GM23338 (cell line): ENCODE results near the gene UVRAG. TPM values are rescaled to one million over a fixed set of nuclear protein-coding genes. Genes with fewer than 3 reads are reported as not detected.

Experiments used
- ATAC-seq: fragments of 200-7000 bp; cut with Tn5 transposase; 3 replicates; pipeline ENCODE4 v1.9.1; 2020
- DNase-seq: peaks from one replicate; pipeline ENCODE4 v3.0.0-alpha.2; 2015; ENCODE audit warnings: low spot score
- H2AFZ ChIP-seq: fragments of 200-600 bp; sonication (generic); 2 replicates; pipeline ENCODE4 v1.8.0; 2016; ENCODE audit warnings: antibody characterized with exemption, mild to moderate bottlenecking, moderate library complexity
- H3F3A ChIP-seq: fragments of 200-600 bp; sonication (generic); replicated peaks from 2 replicates; pipeline ENCODE4 v1.8.0; 2017; ENCODE audit warnings: antibody characterized with exemption, mixed run types, low read depth
- H3K27ac ChIP-seq: fragments of 200-600 bp; sonication (generic); 2 replicates; pipeline ENCODE4 v1.6.1; 2016; ENCODE audit warnings: low read depth
- H3K27me3 ChIP-seq: fragments of 200-600 bp; sonication (generic); 2 replicates; pipeline ENCODE4 v1.8.0; 2016; ENCODE audit warnings: mild to moderate bottlenecking, mixed run types, moderate library complexity; ENCODE audit not compliant: insufficient read depth
- H3K36me3 ChIP-seq: fragments of 200-600 bp; sonication (generic); 2 replicates; pipeline ENCODE4 v1.8.0; 2016; ENCODE audit warnings: mild to moderate bottlenecking; ENCODE audit not compliant: insufficient read depth
- H3K4me1 ChIP-seq: fragments of 200-600 bp; sonication (generic); 2 replicates; pipeline ENCODE4 v1.8.0; 2016; ENCODE audit warnings: mild to moderate bottlenecking, moderate library complexity; ENCODE audit not compliant: insufficient read depth
- H3K4me2 ChIP-seq: fragments of 200-600 bp; sonication (generic); 2 replicates; pipeline ENCODE4 v1.7.1; 2017; ENCODE audit warnings: mixed run types
- H3K4me3 ChIP-seq: fragments of 200-600 bp; sonication (generic); 2 replicates; pipeline ENCODE4 v1.6.1; 2016; ENCODE audit warnings: mixed run types
- H3K79me2 ChIP-seq: fragments of 200-600 bp; sonication (generic); replicated peaks from 2 replicates; pipeline ENCODE4 v1.8.0; 2017; ENCODE audit warnings: mild to moderate bottlenecking; ENCODE audit not compliant: insufficient read depth
- H3K9me2 ChIP-seq: fragments of 200-600 bp; sonication (generic); 2 replicates; pipeline ENCODE4 v1.8.0; 2017; ENCODE audit not compliant: insufficient read depth
- H4K20me1 ChIP-seq: fragments of 200-600 bp; sonication (generic); replicated peaks from 2 replicates; pipeline ENCODE4 v1.8.0; 2017; ENCODE audit warnings: mild to moderate bottlenecking; ENCODE audit not compliant: insufficient read depth
- H3K27ac Mint-ChIP-seq: 2 replicates; pipeline ENCODE4 v1.8.0; 2020; ENCODE audit warnings: inconsistent platforms, mild to moderate bottlenecking, moderate library complexity, mixed read lengths
- H3K27me3 Mint-ChIP-seq: 3 replicates; pipeline ENCODE4 v1.8.0; 2022; ENCODE audit warnings: low read depth, mild to moderate bottlenecking, moderate library complexity, mixed read lengths, inconsistent platforms; ENCODE audit not compliant: insufficient read depth, poor library complexity
- H3K36me3 Mint-ChIP-seq: 3 replicates; pipeline ENCODE4 v1.8.0; 2021; ENCODE audit warnings: low read depth, mild to moderate bottlenecking, inconsistent platforms, moderate library complexity, mixed read lengths
- H3K4me1 Mint-ChIP-seq: 3 replicates; pipeline ENCODE4 v1.8.0; 2020; ENCODE audit warnings: mild to moderate bottlenecking, inconsistent platforms, mixed read lengths
- H3K4me3 Mint-ChIP-seq: 3 replicates; pipeline ENCODE4 v1.8.0; 2021; ENCODE audit warnings: moderate library complexity, mild to moderate bottlenecking, inconsistent platforms, mixed read lengths
- H3K9me3 Mint-ChIP-seq: 3 replicates; pipeline ENCODE4 v1.8.0; 2020; ENCODE audit warnings: moderate library complexity, mild to moderate bottlenecking, inconsistent platforms, mixed read lengths
- CREB1 ChIP-seq: fragments of 250-450 bp; sonication (Bioruptor Pico); IDR thresholded peaks from 2 replicates; pipeline ENCODE4 v1.5.0; 2020; ENCODE audit warnings: low read depth, mild to moderate bottlenecking, moderate library complexity
- EZH2 ChIP-seq: fragments of 200-600 bp; sonication (generic); IDR thresholded peaks from one replicate; pipeline ENCODE4 v1.8.0; 2017; ENCODE audit warnings: antibody characterized with exemption, mild to moderate bottlenecking, low read depth; ENCODE audit not compliant: unreplicated experiment
- EZH2phosphoT487 ChIP-seq: fragments of 200-600 bp; sonication (generic); IDR thresholded peaks from one replicate; pipeline ENCODE4 v1.8.1; 2018; ENCODE audit warnings: antibody characterized with exemption; ENCODE audit not compliant: unreplicated experiment
- JUNB ChIP-seq: IDR thresholded peaks from one replicate; pipeline ENCODE4 v1.6.1; 2016; ENCODE audit warnings: antibody characterized with exemption; ENCODE audit not compliant: unreplicated experiment
- NANOG ChIP-seq: IDR thresholded peaks from 2 replicates; pipeline ENCODE4 v1.6.1; 2016; ENCODE audit warnings: antibody characterized with exemption, borderline replicate concordance
- POLR2AphosphoS5 ChIP-seq: IDR thresholded peaks from 2 replicates; pipeline ENCODE4 v1.6.1; 2016; ENCODE audit warnings: antibody characterized with exemption, low read depth
- STAT1 ChIP-seq: IDR thresholded peaks from one replicate; pipeline ENCODE4 v1.6.1; 2016; ENCODE audit warnings: antibody characterized with exemption; ENCODE audit not compliant: unreplicated experiment
- ZNF114 ChIP-seq: fragments of 250-450 bp; sonication (Bioruptor Pico); IDR thresholded peaks from 2 replicates; pipeline ENCODE4 v1.5.0; 2020; ENCODE audit warnings: mild to moderate bottlenecking, moderate library complexity
- ZNF331 ChIP-seq: fragments of 250-450 bp; sonication (Bioruptor Pico); IDR thresholded peaks from 2 replicates; pipeline ENCODE4 v1.5.0; 2020; ENCODE audit warnings: low read depth, mild to moderate bottlenecking, moderate library complexity
- polyA plus RNA-seq: library from polyadenylated mRNA; unstranded; fragments of >200 nt; fragmentation: Nextera tagmentation; extraction: Ambion mirVana; gene quantifications from 2 replicates; pipeline ENCODE4 v1.2.1, GENCODE V29; 2016
- total RNA-seq: library from RNA; depleted of rRNA; stranded (reverse); fragments of >200 nt; shearing (Covaris generic); gene quantifications from 2 replicates; pipeline ENCODE4 v1.2.3, GENCODE V29; 2014
- TF ChIP-seq, protein P1 (sequence below): fragments of 250-450 bp; sonication (Bioruptor Pico); IDR thresholded peaks from 2 replicates; pipeline ENCODE4 v1.5.0; 2020; ENCODE audit warnings: mild to moderate bottlenecking, moderate library complexity
- TF ChIP-seq, protein P2 (sequence below), 2 experiments: fragments of 200-600 bp in 1 of 2; sonication (generic) in 1 of 2; conservative IDR thresholded peaks; 2 replicates each; pipeline versions ENCODE4 v1.5.1 to v1.6.1; 2016 to 2017; ENCODE audit warnings: antibody characterized with exemption in 2 of 2, low read depth in 2 of 2, mild to moderate bottlenecking in 2 of 2, moderate library complexity in 1 of 2

The UVRAG gene
- total and polyA plus RNA-seq, 2 experiments from 2014 or later = 15.3 to 17.4 TPM

GRCh38 chr11:76151556-76152085, 336.6 kb downstream of the UVRAG start (continued):
- TF ChIP-seq, protein P1, sequence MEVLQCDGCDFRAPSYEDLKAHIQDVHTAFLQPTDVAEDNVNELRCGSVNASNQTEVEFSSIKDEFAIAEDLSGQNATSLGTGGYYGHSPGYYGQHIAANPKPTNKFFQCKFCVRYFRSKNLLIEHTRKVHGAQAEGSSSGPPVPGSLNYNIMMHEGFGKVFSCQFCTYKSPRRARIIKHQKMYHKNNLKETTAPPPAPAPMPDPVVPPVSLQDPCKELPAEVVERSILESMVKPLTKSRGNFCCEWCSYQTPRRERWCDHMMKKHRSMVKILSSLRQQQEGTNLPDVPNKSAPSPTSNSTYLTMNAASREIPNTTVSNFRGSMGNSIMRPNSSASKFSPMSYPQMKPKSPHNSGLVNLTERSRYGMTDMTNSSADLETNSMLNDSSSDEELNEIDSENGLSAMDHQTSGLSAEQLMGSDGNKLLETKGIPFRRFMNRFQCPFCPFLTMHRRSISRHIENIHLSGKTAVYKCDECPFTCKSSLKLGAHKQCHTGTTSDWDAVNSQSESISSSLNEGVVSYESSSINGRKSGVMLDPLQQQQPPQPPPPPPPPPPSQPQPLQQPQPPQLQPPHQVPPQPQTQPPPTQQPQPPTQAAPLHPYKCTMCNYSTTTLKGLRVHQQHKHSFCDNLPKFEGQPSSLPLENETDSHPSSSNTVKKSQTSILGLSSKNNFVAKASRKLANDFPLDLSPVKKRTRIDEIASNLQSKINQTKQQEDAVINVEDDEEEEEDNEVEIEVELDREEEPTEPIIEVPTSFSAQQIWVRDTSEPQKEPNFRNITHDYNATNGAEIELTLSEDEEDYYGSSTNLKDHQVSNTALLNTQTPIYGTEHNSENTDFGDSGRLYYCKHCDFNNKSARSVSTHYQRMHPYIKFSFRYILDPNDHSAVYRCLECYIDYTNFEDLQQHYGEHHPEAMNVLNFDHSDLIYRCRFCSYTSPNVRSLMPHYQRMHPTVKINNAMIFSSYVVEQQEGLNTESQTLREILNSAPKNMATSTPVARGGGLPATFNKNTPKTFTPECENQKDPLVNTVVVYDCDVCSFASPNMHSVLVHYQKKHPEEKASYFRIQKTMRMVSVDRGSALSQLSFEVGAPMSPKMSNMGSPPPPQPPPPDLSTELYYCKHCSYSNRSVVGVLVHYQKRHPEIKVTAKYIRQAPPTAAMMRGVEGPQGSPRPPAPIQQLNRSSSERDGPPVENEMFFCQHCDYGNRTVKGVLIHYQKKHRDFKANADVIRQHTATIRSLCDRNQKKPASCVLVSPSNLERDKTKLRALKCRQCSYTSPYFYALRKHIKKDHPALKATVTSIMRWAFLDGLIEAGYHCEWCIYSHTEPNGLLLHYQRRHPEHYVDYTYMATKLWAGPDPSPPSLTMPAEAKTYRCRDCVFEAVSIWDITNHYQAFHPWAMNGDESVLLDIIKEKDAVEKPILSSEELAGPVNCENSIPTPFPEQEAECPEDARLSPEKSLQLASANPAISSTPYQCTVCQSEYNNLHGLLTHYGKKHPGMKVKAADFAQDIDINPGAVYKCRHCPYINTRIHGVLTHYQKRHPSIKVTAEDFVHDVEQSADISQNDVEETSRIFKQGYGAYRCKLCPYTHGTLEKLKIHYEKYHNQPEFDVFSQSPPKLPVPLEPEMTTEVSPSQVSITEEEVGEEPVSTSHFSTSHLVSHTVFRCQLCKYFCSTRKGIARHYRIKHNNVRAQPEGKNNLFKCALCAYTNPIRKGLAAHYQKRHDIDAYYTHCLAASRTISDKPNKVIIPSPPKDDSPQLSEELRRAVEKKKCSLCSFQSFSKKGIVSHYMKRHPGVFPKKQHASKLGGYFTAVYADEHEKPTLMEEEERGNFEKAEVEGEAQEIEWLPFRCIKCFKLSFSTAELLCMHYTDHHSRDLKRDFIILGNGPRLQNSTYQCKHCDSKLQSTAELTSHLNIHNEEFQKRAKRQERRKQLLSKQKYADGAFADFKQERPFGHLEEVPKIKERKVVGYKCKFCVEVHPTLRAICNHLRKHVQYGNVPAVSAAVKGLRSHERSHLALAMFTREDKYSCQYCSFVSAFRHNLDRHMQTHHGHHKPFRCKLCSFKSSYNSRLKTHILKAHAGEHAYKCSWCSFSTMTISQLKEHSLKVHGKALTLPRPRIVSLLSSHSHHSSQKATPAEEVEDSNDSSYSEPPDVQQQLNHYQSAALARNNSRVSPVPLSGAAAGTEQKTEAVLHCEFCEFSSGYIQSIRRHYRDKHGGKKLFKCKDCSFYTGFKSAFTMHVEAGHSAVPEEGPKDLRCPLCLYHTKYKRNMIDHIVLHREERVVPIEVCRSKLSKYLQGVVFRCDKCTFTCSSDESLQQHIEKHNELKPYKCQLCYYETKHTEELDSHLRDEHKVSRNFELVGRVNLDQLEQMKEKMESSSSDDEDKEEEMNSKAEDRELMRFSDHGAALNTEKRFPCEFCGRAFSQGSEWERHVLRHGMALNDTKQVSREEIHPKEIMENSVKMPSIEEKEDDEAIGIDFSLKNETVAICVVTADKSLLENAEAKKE (CRISPR knock-in tag) = no peak
- TF ChIP-seq ZNF114 (CRISPR knock-in tag) (no peak), JUNB (no peak), ZNF331 (CRISPR knock-in tag) (no peak), EZH2phosphoT487 (no peak), STAT1 (no peak), NANOG (no peak), EZH2 (no peak), POLR2AphosphoS5 (no peak), CREB1 (CRISPR knock-in tag) (no peak)

- H3K27ac ChIP-seq = no peak overlapping the region
- Mint-ChIP-seq H3K36me3 (no peaks in the 10 kb centered on the region; the same call in 2 of the 3 replicates), H3K4me3 (peak overlapping the region; percentile 67), H3K27me3 (peaks cover 31% of the 10 kb centered on the region), H3K27ac (peak overlapping the region; percentile 66; the same call in 1 of the 2 replicates), H3K4me1 (peaks cover 14% of the 10 kb centered on the region), H3K9me3 (no peaks in the 10 kb centered on the region)
- peaks cover 10% of the 10 kb centered on the region for H3K4me1 ChIP-seq
- no peaks in the 10 kb centered on the region for H3F3A ChIP-seq
- H3K36me3 ChIP-seq = no peaks in the 10 kb centered on the region
- H4K20me1 ChIP-seq = no peaks in the 10 kb centered on the region
- H3K4me2 ChIP-seq = peak overlapping the region; percentile 86
- DNase-seq (peak; percentile 91), ATAC-seq (peak; percentile 91)
- H3K79me2 ChIP-seq = no peaks in the 10 kb centered on the region
- H3K4me3 ChIP-seq = peak overlapping the region; percentile 64
- peak overlapping the region; percentile 99 for H2AFZ ChIP-seq
- no peaks in the 10 kb centered on the region for H3K9me2 ChIP-seq
- peaks cover 13% of the 10 kb centered on the region; the same call in 1 of the 2 replicates for H3K27me3 ChIP-seq
- TF ChIP-seq, protein P2, sequence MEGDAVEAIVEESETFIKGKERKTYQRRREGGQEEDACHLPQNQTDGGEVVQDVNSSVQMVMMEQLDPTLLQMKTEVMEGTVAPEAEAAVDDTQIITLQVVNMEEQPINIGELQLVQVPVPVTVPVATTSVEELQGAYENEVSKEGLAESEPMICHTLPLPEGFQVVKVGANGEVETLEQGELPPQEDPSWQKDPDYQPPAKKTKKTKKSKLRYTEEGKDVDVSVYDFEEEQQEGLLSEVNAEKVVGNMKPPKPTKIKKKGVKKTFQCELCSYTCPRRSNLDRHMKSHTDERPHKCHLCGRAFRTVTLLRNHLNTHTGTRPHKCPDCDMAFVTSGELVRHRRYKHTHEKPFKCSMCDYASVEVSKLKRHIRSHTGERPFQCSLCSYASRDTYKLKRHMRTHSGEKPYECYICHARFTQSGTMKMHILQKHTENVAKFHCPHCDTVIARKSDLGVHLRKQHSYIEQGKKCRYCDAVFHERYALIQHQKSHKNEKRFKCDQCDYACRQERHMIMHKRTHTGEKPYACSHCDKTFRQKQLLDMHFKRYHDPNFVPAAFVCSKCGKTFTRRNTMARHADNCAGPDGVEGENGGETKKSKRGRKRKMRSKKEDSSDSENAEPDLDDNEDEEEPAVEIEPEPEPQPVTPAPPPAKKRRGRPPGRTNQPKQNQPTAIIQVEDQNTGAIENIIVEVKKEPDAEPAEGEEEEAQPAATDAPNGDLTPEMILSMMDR (conservative IDR thresholded peaks at IDR 0.05; ENCODE audit: low read depth in 2 of 2) = peak; percentile 95 to 99
- no peak for TF ChIP-seq ZNF331 (CRISPR knock-in tag)
Observed at GRCh38 chr11:76152086-76152681, 337.2 kb downstream of the UVRAG start.
